ENCODE results near the gene ANGPTL2. TPM values are rescaled to one million over a fixed set of nuclear protein-coding genes. Genes with fewer than 3 reads are reported as not detected.
A peak's percentile ranks its signal among the peaks of the same experiment; 100 is the strongest.

ANGPTL2 gene
- total and polyA plus RNA-seq, 12 donors = 3.0 to 32.6 (median 11.4) TPM

- TF ChIP-seq POLR2A (IDR thresholded peaks at IDR 0.05) = no peak
- Histone ChIP-seq H3K9me3 (replicated peaks in 1 of 3) (no peaks in the 10 kb centered on the region), H3K4me3 (no peak overlapping the region), H3K36me3 (replicated peaks in 1 of 2) (no peaks in the 10 kb centered on the region), H3K4me1 (replicated peaks in 1 of 2) (peaks cover 0 to 8% of the 10 kb centered on the region in 2 donors), H3K27ac (no peak overlapping the region), H3K27me3 (no peaks in the 10 kb centered on the region)
- intact Hi-C loops (cut with DNase I) = no loop called here
- no peak for DNase-seq
- 94 to 96% (median 95%) methylated on average over 5 of the region's 5 CpGs for WGBS, 4 donors
Measured at GRCh38 chr9:127095411-127095810, 27.0 kb downstream of the ANGPTL2 start.

GRCh38 chr9:127093319-127094020, 29.0 kb downstream of the ANGPTL2 start:
- H3K4me1 ChIP-seq (replicated peaks in 1 of 2) = peaks cover 0 to 16% of the 10 kb centered on the region in 2 donors
- H3K9me3 ChIP-seq (replicated peaks in 1 of 3) = no peaks in the 10 kb centered on the region
- intact Hi-C loops (cut with DNase I) = no loop called here
- H3K4me3 ChIP-seq = no peak overlapping the region
- DNase-seq = peak in 1 of 7 donors; percentile 14
- no peak overlapping the region for H3K27ac ChIP-seq
- H3K27me3 ChIP-seq = no peaks in the 10 kb centered on the region
- 92 to 96% (median 94%) methylated on average over 9 to 17 of the region's 17 CpGs for WGBS, 4 donors
- H3K36me3 ChIP-seq (replicated peaks in 1 of 2) = no peaks in the 10 kb centered on the region
- TF ChIP-seq POLR2A (IDR thresholded peaks at IDR 0.05) = no peak
- TF ChIP-seq, protein P1, sequence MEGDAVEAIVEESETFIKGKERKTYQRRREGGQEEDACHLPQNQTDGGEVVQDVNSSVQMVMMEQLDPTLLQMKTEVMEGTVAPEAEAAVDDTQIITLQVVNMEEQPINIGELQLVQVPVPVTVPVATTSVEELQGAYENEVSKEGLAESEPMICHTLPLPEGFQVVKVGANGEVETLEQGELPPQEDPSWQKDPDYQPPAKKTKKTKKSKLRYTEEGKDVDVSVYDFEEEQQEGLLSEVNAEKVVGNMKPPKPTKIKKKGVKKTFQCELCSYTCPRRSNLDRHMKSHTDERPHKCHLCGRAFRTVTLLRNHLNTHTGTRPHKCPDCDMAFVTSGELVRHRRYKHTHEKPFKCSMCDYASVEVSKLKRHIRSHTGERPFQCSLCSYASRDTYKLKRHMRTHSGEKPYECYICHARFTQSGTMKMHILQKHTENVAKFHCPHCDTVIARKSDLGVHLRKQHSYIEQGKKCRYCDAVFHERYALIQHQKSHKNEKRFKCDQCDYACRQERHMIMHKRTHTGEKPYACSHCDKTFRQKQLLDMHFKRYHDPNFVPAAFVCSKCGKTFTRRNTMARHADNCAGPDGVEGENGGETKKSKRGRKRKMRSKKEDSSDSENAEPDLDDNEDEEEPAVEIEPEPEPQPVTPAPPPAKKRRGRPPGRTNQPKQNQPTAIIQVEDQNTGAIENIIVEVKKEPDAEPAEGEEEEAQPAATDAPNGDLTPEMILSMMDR (IDR thresholded peaks at IDR 0.05) = no peak

DNA sequence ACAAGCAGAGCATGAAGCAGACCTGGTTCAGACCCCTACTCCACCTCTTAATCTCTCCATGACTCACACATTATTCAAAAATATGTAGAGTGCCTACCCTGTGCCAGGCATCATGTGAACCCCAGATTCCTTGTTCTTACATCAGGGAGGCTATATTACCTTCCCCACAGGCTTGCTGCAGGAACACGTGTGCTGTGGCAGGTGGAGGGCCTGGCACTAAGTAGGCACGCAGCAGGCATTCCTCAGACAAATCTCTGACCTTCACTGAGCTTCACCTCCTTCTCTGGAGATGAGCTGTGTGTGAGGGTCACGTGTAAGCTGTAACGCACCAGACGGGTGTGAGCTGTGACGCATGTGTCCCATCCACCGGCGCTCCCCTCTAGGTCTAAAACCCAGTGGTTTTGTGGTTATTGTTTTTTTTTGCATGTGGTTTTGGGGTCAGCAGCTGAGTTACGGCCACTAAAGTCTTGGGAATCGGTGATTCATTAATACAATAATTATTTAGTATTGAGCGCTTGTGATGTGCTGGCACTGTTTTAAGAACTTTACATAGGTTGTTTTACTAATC, 30.3 kb downstream of the ANGPTL2 start:
- peak in 1 of 7 donors; percentile 6 for DNase-seq
- H3K27ac ChIP-seq = no peak overlapping the region
- H3K27me3 ChIP-seq = no peaks in the 10 kb centered on the region
- 89 to 98% (median 90%) methylated on average over 8 to 11 of the region's 11 CpGs for WGBS, 4 donors
- no peaks in the 10 kb centered on the region for H3K9me3 ChIP-seq (replicated peaks in 1 of 3)
- intact Hi-C loops (cut with DNase I) = no loop called here
- TF ChIP-seq, protein P1 (IDR thresholded peaks at IDR 0.05) = no peak
- no peaks in the 10 kb centered on the region for H3K36me3 ChIP-seq (replicated peaks in 1 of 2)
- H3K4me3 ChIP-seq = no peak overlapping the region
- H3K4me1 ChIP-seq (replicated peaks in 1 of 2) = peaks cover 0 to 16% of the 10 kb centered on the region in 2 donors

- TF ChIP-seq POLR2A (IDR thresholded peaks at IDR 0.05) = no peak
- TF ChIP-seq, protein P1 (IDR thresholded peaks at IDR 0.05) = no peak
- H3K4me3 ChIP-seq = no peak overlapping the region
- intact Hi-C loops (cut with DNase I) = no loop called here
- no peaks in the 10 kb centered on the region for H3K9me3 ChIP-seq (replicated peaks in 1 of 3)
- 89 to 98% (median 97%) methylated on average over 10 to 13 of the region's 13 CpGs for WGBS, 4 donors
- peak overlapping the region in 1 of 5 donors; percentile 56 for H3K27ac ChIP-seq
- H3K27me3 ChIP-seq = no peaks in the 10 kb centered on the region
- no peaks in the 10 kb centered on the region for H3K36me3 ChIP-seq (replicated peaks in 1 of 2)
- DNase-seq = no peak
- peaks cover 0 to 16% of the 10 kb centered on the region in 2 donors for H3K4me1 ChIP-seq (replicated peaks in 1 of 2)
Measured at GRCh38 chr9:127091526-127091925, 30.9 kb downstream of the ANGPTL2 start.
